Colon (tissue), 2 donors: ENCODE results near the gene TP53I13.
"Not testable (repeated sequence)": the region's sequence is repeated elsewhere in the genome, so short reads cannot be mapped to it uniquely, and the experiment has no call there.

Experiments
- FAIRE-seq: peaks from 2 replicates; lab custom pipeline; 2012; peaks lifted over from hg19 to GRCh38; lab: Jason Lieb, UNC
- donor health status: control.
- donor health status: control.

The TP53I13 gene

DNA sequence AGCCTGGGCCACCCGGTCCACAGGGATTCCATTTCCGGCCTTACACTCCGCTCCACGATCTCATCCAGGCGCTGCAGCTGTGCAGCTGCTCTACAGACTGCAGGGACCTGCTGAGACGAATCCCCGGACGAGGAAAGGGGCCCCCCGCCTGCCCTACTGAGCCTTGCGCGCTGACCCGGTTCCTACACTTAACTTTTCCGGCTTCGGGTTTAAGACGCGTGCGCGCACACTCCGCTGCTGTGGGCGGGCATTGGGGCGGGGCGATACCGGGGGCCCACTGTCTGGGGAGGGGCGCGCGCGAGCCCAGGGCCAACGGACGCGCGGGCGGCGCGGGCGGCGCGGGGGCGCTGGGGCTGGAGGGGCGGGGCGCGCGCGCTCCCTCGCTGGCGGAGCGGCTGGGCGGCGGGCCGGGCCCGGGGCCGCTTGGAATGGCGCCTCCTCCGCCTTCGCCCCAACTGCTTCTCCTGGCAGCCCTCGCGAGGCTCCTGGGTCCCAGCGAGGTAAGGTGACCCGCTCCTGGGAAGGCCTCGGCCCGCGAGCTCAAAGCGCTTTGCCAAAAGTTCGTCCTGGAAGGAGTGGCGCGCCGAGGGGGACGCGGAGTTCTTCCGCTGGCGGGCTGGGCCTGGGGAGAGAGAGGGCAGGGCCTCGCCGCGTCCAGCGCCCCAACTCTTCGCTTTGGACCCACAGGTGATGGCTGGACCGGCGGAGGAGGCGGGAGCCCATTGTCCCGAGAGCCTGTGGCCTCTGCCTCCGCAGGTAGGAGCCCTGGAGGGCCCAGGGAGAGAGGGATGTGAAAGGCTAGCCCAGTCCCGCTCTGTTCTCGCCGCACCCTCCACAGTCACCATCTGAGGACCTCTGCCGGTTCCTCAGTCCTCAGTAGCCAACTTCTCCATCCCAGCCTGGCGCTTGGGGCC lies at the start of gene TP53I13:
TSS of gene TP53I13 (plus strand) at position 371 of the 914 bp plus-strand sequence. CDS start at position 429, 58 bp downstream.
- FAIRE-seq = no peak

- no peak for FAIRE-seq
These were observed 43.8 kb upstream of the TP53I13 start for GRCh38 chr17:29524692-29525091.

GRCh38 chr17:29526322-29526721 lies 42.2 kb upstream of the TP53I13 start:
- FAIRE-seq = no peak

DNA sequence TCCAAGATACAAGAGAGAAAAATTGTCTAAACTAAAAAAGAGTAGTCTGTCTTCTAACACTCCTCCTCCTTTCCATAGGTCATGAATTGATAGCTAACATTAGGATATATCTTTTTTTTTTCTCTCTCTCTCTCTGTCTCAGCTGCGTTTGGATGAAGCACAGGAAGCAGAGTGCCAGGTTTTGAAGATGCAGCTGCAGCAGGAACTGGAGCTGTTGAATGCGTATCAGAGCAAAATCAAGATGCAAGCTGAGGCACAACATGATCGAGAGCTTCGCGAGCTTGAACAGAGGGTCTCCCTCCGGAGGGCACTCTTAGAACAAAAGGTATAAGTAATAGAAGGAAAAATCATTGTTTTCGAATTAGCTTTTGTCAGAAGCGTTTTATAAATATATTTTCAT lies 34.5 kb upstream of the TP53I13 start:
- no peak for FAIRE-seq

- no peak for FAIRE-seq
These were observed 24.4 kb upstream of the TP53I13 start for GRCh38 chr17:29544066-29544465.

DNA sequence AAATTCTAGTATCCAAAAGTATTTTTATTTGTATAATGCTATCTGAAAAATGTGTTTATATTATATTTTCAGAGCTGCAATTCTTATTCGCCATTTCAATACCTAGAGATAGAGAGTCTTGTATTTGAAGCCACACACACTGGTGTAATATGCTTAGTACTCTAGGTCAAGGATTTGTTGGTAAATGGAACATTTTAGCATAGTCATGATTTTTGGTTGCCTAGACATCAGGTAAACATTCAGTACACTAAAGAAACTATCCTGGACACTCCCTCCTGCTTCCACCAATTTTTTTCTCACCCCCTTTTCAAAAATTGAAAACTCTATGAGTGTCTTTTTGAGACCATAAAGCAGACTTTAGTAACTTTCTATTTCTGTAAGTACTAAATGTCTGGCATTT lies 22.4 kb upstream of the TP53I13 start:
- no peak for FAIRE-seq

GRCh38 chr17:29546830-29547229 lies 21.7 kb upstream of the TP53I13 start:
- no peak for FAIRE-seq

DNA sequence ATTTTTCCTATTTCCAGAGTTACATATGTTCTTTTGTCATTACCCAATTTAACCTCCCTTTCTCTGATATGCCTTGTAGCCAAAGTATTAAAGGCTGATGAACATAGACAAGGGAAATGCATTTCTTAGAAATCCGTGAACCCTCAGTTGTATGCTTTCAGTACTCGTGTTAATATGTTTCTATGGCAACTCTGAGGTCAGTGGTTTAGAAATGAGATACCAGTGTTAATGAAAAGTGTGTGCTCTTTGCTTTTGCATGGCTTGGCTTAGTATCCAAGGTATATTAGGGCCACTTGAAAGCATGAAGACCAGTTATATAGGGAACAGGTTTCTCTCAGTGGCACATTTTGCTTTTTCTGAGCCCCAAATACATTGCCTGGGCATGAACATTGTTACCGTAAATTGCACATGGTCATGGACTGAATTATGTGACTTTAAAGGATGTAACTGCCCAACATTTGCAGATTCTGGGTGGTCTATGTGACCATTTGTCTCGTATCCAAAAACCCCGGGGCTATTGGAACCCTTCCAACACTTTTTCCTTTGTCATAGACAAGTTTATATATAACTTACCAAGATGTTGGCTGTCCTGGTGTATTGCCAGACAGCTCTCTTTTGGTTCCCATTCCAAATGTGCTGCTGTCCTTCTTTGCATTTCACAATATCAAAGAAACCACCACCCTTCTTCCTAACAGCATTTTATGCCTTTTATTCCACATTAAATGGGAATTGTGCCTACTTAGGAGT lies 19.2 kb upstream of the TP53I13 start:
- FAIRE-seq = no peak

- no peak for FAIRE-seq
These were observed 12.7 kb upstream of the TP53I13 start for GRCh38 chr17:29555840-29556239.

DNA sequence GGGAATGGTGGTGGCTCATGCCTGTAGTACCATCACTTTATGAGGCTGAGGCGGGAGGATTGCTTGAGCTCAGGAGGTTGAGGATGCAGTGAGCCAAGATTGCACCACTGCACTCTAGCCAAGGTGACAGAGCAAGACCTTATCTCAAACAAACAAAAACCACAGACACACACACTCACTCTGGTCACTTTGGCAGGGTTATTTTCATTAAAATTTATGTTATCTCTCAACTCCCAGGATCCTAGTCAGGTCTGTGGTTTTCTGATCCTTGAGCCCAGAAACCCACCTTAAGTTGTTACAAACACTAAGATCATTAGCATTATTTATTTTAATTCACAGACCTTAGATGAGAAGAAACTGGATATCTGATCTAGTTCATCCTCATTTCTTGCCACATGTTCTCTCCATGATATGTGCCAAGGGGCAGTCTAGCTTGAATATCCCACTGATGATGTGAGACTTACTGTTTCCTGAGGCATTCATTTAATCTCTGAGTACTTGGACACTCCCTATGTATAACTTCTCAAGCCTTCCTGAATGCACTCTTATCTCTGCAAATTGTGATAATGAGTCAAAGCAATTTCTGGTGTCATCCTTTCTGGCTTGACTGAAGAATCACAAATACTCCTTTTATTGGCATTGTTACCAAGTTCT lies 11.3 kb upstream of the TP53I13 start:
- no peak for FAIRE-seq

GRCh38 chr17:29557739-29558116 lies 10.8 kb upstream of the TP53I13 start:
- FAIRE-seq = no peak

DNA sequence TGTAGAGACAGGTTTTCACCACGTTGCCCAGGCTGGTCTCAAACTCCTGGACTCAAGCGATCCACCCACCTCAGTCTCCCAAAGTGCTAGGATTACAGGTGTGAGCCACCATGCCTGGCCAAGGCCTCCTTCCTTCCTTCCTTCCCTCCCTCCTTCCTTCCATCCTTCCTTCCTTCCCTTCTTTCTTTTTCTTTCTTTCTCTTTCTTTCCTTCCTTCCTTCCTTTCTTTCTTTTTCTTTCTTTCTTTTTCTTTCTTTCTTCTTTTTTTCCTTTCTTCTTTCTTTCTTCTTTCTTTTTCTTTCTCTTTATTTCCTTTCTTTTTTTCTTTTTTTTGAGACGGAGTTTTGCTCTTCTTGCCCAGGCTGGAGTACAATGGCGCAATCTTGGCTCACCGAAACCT lies 10.4 kb upstream of the TP53I13 start:
- FAIRE-seq = not testable (repeated sequence)

GRCh38 chr17:29559640-29560039 lies 8.9 kb upstream of the TP53I13 start:
- no peak for FAIRE-seq

- no peak for FAIRE-seq
These were observed 8.2 kb upstream of the TP53I13 start for GRCh38 chr17:29560316-29560715.

GRCh38 chr17:29561554-29562517 lies 6.7 kb upstream of the TP53I13 start:
- FAIRE-seq = no peak

DNA sequence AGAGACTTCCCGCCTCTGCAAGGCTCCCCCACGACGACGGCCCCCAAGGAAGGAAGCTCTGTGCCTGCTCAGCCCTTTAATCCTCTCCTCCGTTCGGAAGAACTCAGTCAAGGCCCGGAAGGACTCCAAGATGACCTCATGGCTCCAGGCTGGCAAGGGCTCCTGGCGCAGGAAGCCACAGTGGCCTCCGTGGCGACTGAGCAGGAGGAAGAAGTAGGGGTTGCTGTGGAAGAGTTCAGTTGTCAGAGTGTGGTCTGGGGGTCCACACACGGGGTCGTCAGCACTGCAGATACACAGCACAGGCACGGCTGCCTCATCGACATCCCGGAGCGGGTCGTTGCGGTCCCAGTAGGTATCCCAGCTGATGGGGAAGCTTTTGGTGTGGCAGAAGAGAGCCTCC lies 5.9 kb upstream of the TP53I13 start:
- FAIRE-seq = no peak

GRCh38 chr17:29563816-29564215 lies 4.7 kb upstream of the TP53I13 start:
- FAIRE-seq = no peak

GRCh38 chr17:29565643-29566472 lies 2.6 kb upstream of the TP53I13 start:
- no peak for FAIRE-seq

GRCh38 chr17:29566473-29567303 lies 1.8 kb upstream of the TP53I13 start, which contains the start of gene ABHD15:
ABHD15 (minus strand) TSS chr17:29567037; CDS start chr17:29566966, 71 bp downstream.
- no peak for FAIRE-seq

GRCh38 chr17:29567304-29567553 lies 1.3 kb upstream of the TP53I13 start:
- no peak for FAIRE-seq
